ENCODE results near the gene WIPF3. TPM values are rescaled to one million over a fixed set of nuclear protein-coding genes. Genes with fewer than 3 reads are reported as not detected.

The WIPF3 gene
- total RNA-seq, 1 donor from 2014 or later, result 0.23 TPM

DNA sequence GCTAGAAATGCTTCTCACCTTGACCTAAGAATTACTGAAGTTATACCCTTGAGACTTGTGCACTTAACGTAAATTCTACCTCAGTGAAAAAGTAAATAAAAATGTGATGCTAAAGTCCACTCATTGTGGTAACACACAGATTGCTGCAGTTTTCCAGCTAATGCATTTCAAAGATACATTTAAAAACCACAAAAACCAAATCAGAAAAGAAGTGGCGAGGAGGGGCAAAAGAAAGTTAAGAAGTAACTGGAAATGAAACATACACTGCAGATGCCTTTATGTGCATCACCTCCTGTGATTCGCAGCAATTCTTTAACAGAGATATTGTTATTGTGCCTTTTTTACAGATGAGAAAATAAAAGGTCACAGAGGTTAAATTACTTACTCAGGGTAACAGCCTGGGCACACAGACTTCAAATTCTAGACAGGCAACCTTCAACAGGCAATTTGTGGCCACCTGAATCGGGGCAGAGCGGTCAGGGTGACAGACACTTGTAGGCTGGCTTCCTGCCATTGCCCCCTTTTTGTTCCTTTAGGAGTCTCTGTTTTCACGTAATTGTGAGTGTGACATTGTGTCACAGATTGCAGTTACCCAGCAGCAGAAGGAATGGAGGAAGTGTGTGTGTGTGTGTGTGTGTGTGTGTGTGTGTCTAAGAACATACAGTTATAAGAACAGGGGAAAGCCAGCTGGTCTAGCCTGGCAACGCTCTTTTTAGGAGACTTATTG lies 1.9 kb downstream of the WIPF3 start:
- no peak for DNase-seq (ENCODE audit: low read depth)
- H3K4me3 ChIP-seq (ENCODE audit: low read depth, low read length), result no peak overlapping the region
- TF ChIP-seq, protein P1, sequence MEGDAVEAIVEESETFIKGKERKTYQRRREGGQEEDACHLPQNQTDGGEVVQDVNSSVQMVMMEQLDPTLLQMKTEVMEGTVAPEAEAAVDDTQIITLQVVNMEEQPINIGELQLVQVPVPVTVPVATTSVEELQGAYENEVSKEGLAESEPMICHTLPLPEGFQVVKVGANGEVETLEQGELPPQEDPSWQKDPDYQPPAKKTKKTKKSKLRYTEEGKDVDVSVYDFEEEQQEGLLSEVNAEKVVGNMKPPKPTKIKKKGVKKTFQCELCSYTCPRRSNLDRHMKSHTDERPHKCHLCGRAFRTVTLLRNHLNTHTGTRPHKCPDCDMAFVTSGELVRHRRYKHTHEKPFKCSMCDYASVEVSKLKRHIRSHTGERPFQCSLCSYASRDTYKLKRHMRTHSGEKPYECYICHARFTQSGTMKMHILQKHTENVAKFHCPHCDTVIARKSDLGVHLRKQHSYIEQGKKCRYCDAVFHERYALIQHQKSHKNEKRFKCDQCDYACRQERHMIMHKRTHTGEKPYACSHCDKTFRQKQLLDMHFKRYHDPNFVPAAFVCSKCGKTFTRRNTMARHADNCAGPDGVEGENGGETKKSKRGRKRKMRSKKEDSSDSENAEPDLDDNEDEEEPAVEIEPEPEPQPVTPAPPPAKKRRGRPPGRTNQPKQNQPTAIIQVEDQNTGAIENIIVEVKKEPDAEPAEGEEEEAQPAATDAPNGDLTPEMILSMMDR (conservative IDR thresholded peaks at IDR 0.05; ENCODE audit: low read depth, low read length), result no peak

DNA sequence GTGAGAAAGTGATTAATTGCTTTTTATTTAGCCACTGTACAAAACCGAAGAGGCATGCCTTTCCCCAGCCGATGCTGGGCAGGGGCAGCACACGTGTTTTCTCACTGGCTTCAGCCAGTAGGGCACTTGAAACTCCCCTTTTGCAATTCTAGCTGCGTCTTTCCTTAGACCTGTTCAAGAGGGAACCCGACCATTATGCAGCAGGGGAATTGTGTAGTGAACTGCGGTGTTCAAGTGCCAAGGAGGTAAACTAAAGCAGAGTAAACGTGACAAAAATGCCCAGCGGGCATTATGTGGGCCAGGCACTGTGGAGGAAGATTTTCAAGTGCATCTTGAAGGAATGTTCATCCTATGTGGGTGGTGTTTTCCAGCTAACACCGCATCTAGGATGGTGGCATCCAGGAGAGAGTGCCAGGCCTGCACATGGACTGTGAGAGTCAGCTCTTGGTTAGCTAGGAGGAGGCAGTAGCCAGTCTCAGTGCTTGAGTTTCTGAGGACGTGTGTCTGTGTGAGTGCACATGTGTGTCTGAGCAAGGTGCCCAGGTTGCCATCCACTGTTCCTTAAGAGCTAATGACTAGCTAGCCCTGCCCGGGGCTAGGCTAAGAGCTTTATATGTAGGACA lies 3.3 kb downstream of the WIPF3 start:
- TF ChIP-seq, protein P1 (conservative IDR thresholded peaks at IDR 0.05; ENCODE audit: low read depth, low read length), result no peak
- H3K4me3 ChIP-seq (ENCODE audit: low read depth, low read length), result no peak overlapping the region
- no peak for DNase-seq (ENCODE audit: low read depth)

DNA sequence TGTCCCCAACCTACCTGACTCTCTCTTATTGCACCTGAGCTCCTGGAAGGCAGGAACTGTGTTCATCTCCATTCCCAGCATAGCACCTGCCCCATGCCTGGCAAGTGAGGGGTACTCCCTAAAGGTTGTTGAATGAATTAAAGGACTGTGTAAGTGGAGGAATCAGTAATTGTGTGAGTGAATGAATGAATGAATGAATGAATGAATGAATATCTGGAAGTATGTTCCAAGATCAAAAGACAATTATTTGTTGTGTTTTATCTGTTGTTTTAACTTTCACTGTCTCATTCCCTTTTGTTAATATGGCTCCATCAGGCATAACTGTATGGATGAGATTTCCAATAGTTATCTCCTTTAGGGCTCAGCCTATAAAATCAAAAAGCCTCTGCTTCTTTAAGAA lies 4.0 kb downstream of the WIPF3 start:
- TF ChIP-seq, protein P1 (conservative IDR thresholded peaks at IDR 0.05; ENCODE audit: low read depth, low read length), result no peak
- DNase-seq (ENCODE audit: low read depth), result no peak
- no peak overlapping the region for H3K4me3 ChIP-seq (ENCODE audit: low read depth, low read length)

DNA sequence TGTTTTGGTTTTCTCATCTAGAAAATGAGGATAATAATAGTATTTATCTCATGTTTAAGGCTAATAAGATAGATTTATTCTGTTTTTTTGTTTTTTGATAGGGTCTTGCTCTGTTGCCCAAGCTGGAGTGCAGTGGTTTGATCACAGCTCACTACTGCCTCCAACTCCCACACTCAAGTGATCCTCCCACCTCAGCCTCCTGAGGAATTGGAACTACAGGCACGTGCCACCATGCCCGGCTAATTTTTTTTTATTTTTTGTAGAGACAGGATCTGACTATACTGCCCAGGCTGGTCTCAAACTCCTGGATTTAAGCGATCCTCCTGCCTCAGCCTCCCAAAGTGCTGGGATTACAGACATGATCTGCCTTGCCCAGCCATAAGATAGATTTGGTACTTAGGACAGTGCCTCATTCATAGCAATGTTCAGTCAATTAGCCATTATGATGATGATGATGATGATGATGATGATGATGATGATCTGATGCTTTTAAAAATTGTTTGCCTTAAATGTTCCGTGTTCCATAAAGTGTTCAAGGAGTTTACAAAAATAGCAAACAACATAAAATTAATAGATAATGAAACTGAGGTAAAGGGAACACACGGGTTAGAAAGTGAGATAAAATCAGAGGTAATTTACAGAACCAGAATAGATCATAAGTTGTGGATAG lies 4.6 kb downstream of the WIPF3 start:
- TF ChIP-seq, protein P1 (conservative IDR thresholded peaks at IDR 0.05; ENCODE audit: low read depth, low read length), result no peak
- no peak overlapping the region for H3K4me3 ChIP-seq (ENCODE audit: low read depth, low read length)
- DNase-seq (ENCODE audit: low read depth), result no peak

DNA sequence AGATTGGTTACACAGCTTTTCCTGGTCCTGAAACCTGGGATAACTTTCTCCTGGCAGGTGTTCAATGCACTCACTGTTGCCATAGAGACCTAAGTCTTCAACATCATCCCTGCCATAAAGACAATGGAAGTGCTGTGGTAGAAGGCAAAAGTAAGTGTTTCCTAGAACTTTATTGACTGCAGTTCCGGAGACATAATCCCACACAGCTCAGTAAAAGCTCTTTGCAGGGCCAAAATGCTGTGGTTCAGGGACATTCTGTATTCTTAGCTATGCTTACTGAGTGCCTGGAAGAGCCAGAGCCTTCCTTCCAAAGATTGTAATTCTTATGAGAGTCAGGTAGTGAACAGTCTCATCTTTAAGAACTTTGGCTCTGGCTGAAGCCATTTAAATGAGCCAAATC lies 5.3 kb downstream of the WIPF3 start:
- DNase-seq (ENCODE audit: low read depth), result no peak
- H3K4me3 ChIP-seq (ENCODE audit: low read depth, low read length), result no peak overlapping the region
- TF ChIP-seq, protein P1 (conservative IDR thresholded peaks at IDR 0.05; ENCODE audit: low read depth, low read length), result no peak

DNA sequence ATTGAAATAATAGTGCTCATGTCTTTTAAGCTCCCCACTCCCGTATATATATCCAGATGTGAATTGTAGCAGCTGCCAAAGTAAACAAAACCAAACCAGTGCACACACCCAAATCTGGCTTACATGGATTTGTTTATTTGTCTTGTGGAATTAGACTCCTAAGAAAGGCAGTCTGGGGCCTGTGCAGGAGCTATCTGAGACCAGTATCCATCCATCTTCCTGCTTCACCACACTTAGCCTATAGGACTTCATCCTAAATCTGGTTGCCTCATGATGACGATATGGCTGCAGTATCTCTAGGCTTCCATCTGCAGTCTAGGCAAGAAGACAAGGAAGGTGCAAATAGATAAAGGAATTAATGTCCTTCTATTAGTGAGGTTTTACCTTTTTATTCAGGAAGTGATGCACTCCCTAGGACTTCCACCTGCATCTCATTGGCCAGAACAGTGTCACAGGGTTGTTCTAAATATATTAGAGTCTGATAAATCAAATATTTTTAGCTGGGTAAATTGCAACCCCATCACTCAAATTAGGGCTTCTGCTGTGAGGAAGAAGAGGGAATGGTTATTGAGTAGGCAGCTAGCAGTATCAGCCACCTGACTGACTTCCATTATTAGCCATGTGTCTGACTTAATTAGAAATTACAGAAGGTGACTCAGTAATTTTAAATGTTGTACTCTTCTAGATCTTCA lies 6.0 kb downstream of the WIPF3 start:
- no peak overlapping the region for H3K4me3 ChIP-seq (ENCODE audit: low read depth, low read length)
- no peak for DNase-seq (ENCODE audit: low read depth)
- TF ChIP-seq, protein P1 (conservative IDR thresholded peaks at IDR 0.05; ENCODE audit: low read depth, low read length), result no peak
